Upper lobe of right lung (tissue), 1 donor: ENCODE results near the gene PTPDC1. TPM values are rescaled to one million over a fixed set of nuclear protein-coding genes. Genes with fewer than 3 reads are reported as not detected.
A peak's percentile ranks its signal among the peaks of the same experiment; 100 is the strongest.

ENCODE experiments used
- ATAC-seq: fragments of 200-7000 bp; cut with Tn5 transposase; one replicate; pipeline ENCODE4 v1.9.1; 2020; ENCODE audit warnings: mild to moderate bottlenecking, moderate library complexity
- DNase-seq: peaks from one replicate; pipeline ENCODE4 v3.0.0-alpha.2; 2020
- H3K27ac ChIP-seq: fragments of 200-600 bp; one replicate; pipeline ENCODE4 v1.8.0; 2022
- H3K27me3 ChIP-seq: fragments of 200-600 bp; one replicate; pipeline ENCODE4 v1.8.0; 2022; ENCODE audit warnings: mild to moderate bottlenecking
- H3K36me3 ChIP-seq: fragments of 200-600 bp; one replicate; pipeline ENCODE4 v1.8.0; 2022
- H3K4me1 ChIP-seq: fragments of 200-600 bp; one replicate; pipeline ENCODE4 v1.8.0; 2022
- H3K4me3 ChIP-seq: fragments of 200-600 bp; one replicate; pipeline ENCODE4 v1.8.0; 2022; ENCODE audit warnings: mild to moderate bottlenecking
- H3K9me3 ChIP-seq: fragments of 200-600 bp; one replicate; pipeline ENCODE4 v1.8.0; 2022
- intact Hi-C: fragments of 100-400 bp; cut with DNase I; formaldehyde crosslinking; loops from one replicate; pipeline ENCODE4 v1.11.0; 2022
- total RNA-seq: library from RNA; stranded (reverse); fragmentation: NEBNext Ultra II Directional; extraction: Animal tissue kit (Norgen Biotek cat#: 25700); gene quantifications from one replicate; pipeline ENCODE4 v1.2.1, GENCODE V29; 2021
- TF ChIP-seq, protein P1 (sequence below): fragments of 200-600 bp; IDR thresholded peaks from one replicate; pipeline ENCODE4 v1.8.0; 2022; ENCODE audit warnings: antibody characterized with exemption
- donor health status: DM: no; HTN: yes; CAD: no; lungs with severe emphysema.

The PTPDC1 gene
- total RNA-seq, 1 donor from 2014 or later: 10.0 TPM

DNA sequence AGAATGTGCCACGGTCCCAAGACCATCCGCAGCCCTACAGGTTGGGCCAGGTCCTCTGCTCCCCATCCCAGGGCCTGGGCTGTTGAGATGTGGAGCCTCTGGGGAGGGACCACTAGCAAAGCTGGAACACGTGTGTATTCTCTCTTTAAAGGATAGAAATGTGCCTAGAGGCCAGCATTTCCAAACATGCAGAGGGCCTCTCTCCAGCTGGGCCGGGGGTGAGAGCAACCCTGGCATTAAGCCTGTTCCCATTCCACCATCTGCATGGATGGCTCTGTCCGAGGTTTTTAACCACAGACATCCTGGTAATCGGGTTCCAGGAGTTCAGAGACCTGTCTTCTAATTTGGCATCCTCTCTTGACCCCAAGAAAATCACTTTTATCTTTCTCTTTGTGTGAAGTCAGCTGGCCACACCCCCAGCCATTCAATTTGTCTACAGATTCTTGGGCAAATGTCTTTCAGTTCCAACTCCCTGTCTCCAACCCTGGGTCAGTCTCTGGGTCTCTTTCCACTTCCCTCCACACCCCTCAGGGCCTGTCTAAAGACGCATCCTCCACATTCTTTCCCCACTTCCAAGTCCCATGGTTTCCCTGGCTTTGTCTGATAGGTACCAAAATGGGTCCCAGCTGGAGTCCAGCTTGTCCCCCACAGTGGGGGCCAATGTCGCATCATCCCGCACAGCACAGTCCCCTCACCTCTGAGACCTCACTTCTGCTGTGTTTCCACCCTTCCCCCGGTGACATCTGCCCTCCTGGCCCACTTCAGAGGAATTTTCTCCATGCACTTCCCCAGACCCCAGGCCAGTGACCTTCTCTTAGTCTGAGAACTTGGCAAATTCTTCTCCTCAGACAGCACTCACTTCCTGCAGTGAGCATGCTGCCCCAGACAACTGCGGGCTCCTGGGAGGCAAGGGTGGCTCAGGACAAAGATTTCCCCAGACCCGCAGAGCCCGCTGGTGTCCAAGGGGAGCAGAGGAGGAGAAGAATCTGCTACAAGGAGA lies 56.8 kb downstream of the PTPDC1 start:
- H3K4me1 ChIP-seq: peaks cover 42% of the 10 kb centered on the region
- no peaks in the 10 kb centered on the region for H3K36me3 ChIP-seq
- TF ChIP-seq, protein P1, sequence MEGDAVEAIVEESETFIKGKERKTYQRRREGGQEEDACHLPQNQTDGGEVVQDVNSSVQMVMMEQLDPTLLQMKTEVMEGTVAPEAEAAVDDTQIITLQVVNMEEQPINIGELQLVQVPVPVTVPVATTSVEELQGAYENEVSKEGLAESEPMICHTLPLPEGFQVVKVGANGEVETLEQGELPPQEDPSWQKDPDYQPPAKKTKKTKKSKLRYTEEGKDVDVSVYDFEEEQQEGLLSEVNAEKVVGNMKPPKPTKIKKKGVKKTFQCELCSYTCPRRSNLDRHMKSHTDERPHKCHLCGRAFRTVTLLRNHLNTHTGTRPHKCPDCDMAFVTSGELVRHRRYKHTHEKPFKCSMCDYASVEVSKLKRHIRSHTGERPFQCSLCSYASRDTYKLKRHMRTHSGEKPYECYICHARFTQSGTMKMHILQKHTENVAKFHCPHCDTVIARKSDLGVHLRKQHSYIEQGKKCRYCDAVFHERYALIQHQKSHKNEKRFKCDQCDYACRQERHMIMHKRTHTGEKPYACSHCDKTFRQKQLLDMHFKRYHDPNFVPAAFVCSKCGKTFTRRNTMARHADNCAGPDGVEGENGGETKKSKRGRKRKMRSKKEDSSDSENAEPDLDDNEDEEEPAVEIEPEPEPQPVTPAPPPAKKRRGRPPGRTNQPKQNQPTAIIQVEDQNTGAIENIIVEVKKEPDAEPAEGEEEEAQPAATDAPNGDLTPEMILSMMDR: no peak
- DNase-seq: no peak
- H3K4me3 ChIP-seq: no peak overlapping the region
- no peaks in the 10 kb centered on the region for H3K9me3 ChIP-seq
- no peaks in the 10 kb centered on the region for H3K27me3 ChIP-seq
- peak overlapping the region; percentile 80 for H3K27ac ChIP-seq
- intact Hi-C loops: no loop called here
- ATAC-seq: peak; percentile 31

GRCh38 chr9:94142353-94142752 lies 58.1 kb downstream of the PTPDC1 start:
- H3K9me3 ChIP-seq: no peaks in the 10 kb centered on the region
- no peaks in the 10 kb centered on the region for H3K27me3 ChIP-seq
- H3K27ac ChIP-seq: peak overlapping the region; percentile 80
- TF ChIP-seq, protein P1: no peak
- H3K4me1 ChIP-seq: peaks cover 37% of the 10 kb centered on the region
- ATAC-seq (no peak), DNase-seq (no peak)
- no peak overlapping the region for H3K4me3 ChIP-seq
- H3K36me3 ChIP-seq: no peaks in the 10 kb centered on the region
- intact Hi-C loops: no loop called here

DNA sequence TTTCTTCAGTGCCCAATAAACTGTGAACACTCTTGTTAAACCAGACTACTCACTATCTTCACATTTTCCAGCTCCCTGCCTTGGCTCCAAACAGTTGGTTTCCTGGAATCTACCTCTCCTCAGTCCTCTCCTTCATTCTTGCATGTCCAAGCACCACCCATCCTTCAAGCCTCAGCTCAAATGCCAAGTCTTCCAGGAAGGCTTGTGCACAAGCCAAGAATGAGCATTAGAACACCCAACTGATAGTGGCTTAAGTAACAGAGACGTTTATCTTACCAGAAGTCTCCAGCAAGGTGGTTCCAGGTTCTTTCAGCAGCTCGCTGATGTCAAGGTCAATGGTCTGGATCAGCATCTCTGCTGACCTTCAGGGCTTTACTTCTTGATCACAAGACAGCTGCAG lies 60.1 kb downstream of the PTPDC1 start:
- H3K36me3 ChIP-seq: no peaks in the 10 kb centered on the region
- H3K9me3 ChIP-seq: no peaks in the 10 kb centered on the region
- TF ChIP-seq, protein P1: no peak
- no peaks in the 10 kb centered on the region for H3K27me3 ChIP-seq
- DNase-seq (no peak), ATAC-seq (peak; percentile 49)
- H3K4me1 ChIP-seq: peaks cover 25% of the 10 kb centered on the region
- peak overlapping the region; percentile 36 for H3K27ac ChIP-seq
- intact Hi-C loops: no loop called here
- no peak overlapping the region for H3K4me3 ChIP-seq

GRCh38 chr9:94145640-94146039 lies 61.4 kb downstream of the PTPDC1 start:
- Histone ChIP-seq H3K27ac (no peak overlapping the region), H3K4me1 (peaks cover 25% of the 10 kb centered on the region), H3K27me3 (no peaks in the 10 kb centered on the region), H3K36me3 (no peaks in the 10 kb centered on the region), H3K4me3 (no peak overlapping the region), H3K9me3 (no peaks in the 10 kb centered on the region)
- DNase-seq: no peak
- ATAC-seq: no peak
- TF ChIP-seq, protein P1: no peak
- intact Hi-C loops: no loop called here

DNA sequence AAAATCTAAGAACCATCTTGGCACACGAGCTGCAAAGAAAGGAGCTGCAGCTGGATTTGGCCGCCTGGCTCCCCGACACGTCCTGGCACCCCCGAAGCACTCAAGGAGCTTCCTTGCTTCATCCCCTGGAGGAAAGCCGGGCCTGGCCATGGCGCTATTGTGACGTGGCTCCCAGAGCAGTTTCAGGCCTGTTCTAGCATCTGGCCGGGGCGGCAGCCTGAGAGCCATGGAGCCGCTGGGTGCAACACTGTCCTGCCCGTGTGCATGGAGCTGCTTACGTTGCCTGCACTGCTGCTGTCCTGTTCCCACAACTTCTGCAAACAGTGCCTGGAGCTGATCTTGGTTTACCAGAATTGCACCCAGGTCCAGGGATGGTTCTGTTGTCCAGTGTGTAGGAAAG lies 63.5 kb downstream of the PTPDC1 start:
- peak overlapping the region; percentile 55 for H3K27ac ChIP-seq
- no peaks in the 10 kb centered on the region for H3K9me3 ChIP-seq
- H3K4me1 ChIP-seq: peaks cover 17% of the 10 kb centered on the region
- intact Hi-C loops: no loop called here
- DNase-seq (no peak), ATAC-seq (peak; percentile 22)
- H3K27me3 ChIP-seq: no peaks in the 10 kb centered on the region
- H3K36me3 ChIP-seq: no peaks in the 10 kb centered on the region
- no peak overlapping the region for H3K4me3 ChIP-seq
- TF ChIP-seq, protein P1: no peak
